ENCODE results near the gene GRIK2. TPM values are rescaled to one million over a fixed set of nuclear protein-coding genes. Genes with fewer than 3 reads are reported as not detected.

Gene GRIK2
- total RNA-seq, 1 experiment from 2014 or later, result 0.70 TPM

- Histone ChIP-seq H3K23ac (ENCODE audit: insufficient read length, low read depth, low read length) (no peak overlapping the region), H3K23me2 (ENCODE audit: insufficient read length, low read depth, low read length, poor library complexity, severe bottlenecking) (no peaks in the 10 kb centered on the region), H4K5ac (ENCODE audit: insufficient read length, low read depth, low read length) (no peak overlapping the region), H3K18ac (ENCODE audit: insufficient read length, low read depth, low read length) (no peak overlapping the region), H3K4me2 (ENCODE audit: insufficient read depth, insufficient read length, low read length) (no peak overlapping the region), H2BK5ac (ENCODE audit: insufficient read length, low read length) (no peak overlapping the region), H2BK15ac (ENCODE audit: low read depth, low read length) (no peak overlapping the region), H3K79me2 (ENCODE audit: insufficient read depth, low read length) (no peaks in the 10 kb centered on the region), H2BK12ac (ENCODE audit: insufficient read length, low read depth, low read length) (no peak overlapping the region), H2BK20ac (ENCODE audit: low read depth, low read length, poor library complexity, severe bottlenecking) (no peak overlapping the region), H4K8ac (replicated peaks; ENCODE audit: insufficient read length, low read depth, low read length) (no peak overlapping the region), H3K9ac (ENCODE audit: extremely low read depth, insufficient read length, low read length) (no peak overlapping the region), H4K20me1 (ENCODE audit: control insufficient read depth, insufficient read depth, insufficient read length) (no peaks in the 10 kb centered on the region), H4K91ac (ENCODE audit: insufficient read length, low read depth, low read length) (no peak overlapping the region), H3K14ac (ENCODE audit: insufficient read depth, low read length) (no peak overlapping the region), H3K27ac (ENCODE audit: insufficient read length, low read depth, low read length) (no peak overlapping the region), H3K56ac (ENCODE audit: insufficient read length, low read depth, low read length) (no peak overlapping the region), H3K4me1 (ENCODE audit: insufficient read depth, low read length) (no peaks in the 10 kb centered on the region; the same call in 1 of the 2 replicates), H3K27me3 (ENCODE audit: insufficient read depth, low read length) (no peaks in the 10 kb centered on the region), H3T11ph (ENCODE audit: low read length) (no peak overlapping the region), H3K79me1 (ENCODE audit: insufficient read depth, low read depth, low read length, poor library complexity, severe bottlenecking) (no peaks in the 10 kb centered on the region), H2AK5ac (ENCODE audit: insufficient read length, low read length) (no peak overlapping the region), H3K9me3 (ENCODE audit: control insufficient read depth, low read depth, low read length) (no peaks in the 10 kb centered on the region), H3K4ac (ENCODE audit: low read depth, low read length) (no peak overlapping the region), H2AFZ (ENCODE audit: low read length) (no peak overlapping the region), H2BK120ac (ENCODE audit: low read depth, low read length, poor library complexity, severe bottlenecking) (no peak overlapping the region)
- Mint-ChIP-seq H3K4me1 (no peaks in the 10 kb centered on the region), H3K4me3 (no peak overlapping the region), H3K9me3 (no peaks in the 10 kb centered on the region), H3K27ac (no peak overlapping the region), H3K27me3 (ENCODE audit: low read depth) (no peaks in the 10 kb centered on the region), H3K36me3 (ENCODE audit: insufficient read depth in 1 of 3, low read depth in 3 of 3) (no peaks in the 10 kb centered on the region)
- no peak for DNase-seq
- TF ChIP-seq, protein P1, sequence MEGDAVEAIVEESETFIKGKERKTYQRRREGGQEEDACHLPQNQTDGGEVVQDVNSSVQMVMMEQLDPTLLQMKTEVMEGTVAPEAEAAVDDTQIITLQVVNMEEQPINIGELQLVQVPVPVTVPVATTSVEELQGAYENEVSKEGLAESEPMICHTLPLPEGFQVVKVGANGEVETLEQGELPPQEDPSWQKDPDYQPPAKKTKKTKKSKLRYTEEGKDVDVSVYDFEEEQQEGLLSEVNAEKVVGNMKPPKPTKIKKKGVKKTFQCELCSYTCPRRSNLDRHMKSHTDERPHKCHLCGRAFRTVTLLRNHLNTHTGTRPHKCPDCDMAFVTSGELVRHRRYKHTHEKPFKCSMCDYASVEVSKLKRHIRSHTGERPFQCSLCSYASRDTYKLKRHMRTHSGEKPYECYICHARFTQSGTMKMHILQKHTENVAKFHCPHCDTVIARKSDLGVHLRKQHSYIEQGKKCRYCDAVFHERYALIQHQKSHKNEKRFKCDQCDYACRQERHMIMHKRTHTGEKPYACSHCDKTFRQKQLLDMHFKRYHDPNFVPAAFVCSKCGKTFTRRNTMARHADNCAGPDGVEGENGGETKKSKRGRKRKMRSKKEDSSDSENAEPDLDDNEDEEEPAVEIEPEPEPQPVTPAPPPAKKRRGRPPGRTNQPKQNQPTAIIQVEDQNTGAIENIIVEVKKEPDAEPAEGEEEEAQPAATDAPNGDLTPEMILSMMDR (conservative IDR thresholded peaks at IDR 0.05), result no peak
These were observed 629.3 kb downstream of the GRIK2 start for GRCh38 chr6:102022803-102023202.

Data from H9 (cell line).